NCI-H146 treated with DMSO at 0.1 percent for 48 hours (cell line): ENCODE measurements around the gene POLR2L.

Experiments used
- DNase-seq: peaks from one replicate; lab custom pipeline; 2025; ENCODE audit not compliant: unreplicated experiment; lab: John Stamatoyannopoulos, UW

Gene POLR2L

DNA sequence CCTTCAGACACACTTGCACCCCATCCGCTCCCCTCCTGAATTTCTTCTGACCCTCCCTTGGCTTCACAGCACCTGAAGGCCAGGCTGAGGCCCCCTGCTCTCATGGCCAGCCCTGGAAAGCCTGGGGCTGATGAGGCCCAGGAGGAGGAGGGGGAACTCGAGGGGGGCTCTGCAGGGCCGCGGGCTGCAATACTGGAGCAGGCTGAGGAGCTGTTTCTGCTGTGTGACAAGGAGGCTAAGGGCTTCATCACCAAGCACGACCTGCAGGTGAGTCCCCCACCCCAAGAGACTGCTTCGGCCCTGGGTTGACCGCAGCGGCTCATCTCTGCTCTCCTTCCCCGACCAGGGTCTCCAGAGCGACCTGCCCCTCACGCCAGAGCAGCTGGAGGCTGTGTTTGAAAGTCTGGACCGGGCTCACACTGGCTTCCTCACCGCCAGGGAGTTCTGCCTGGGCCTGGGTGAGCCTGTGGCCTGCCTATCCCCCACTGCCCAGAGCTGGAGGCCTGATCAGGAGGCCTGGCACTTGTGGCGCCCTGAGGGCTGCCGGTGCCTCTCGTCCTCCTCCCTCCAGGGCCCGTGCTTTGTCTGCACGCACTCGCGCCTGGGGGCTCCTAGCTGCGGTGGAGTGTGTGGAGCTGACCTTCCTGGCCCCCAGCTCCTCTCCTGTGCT is 13.7 kb downstream of the POLR2L start:
- DNase-seq: no peak

DNA sequence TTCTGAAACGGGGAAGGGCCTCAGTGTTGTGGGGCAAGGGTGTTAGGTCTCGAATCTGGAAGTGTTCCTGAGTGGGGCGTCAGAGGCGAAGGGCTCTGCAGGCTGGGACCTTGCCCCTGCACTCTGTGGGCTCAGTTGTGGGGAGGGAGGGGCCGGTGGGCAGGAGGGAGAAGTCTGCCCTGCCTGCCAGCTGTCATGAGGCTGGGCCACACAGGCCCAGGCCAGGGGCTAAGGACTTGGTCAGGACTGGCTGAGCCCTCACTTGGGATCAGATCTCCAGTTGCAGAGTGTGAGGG is 14.5 kb downstream of the POLR2L start, which contains the start of gene CRACR2B:
TSS of gene CRACR2B (plus strand) at position 23 of the 296 bp plus-strand sequence. CDS start 689 bp downstream, outside the sequence.
- DNase-seq: no peak

DNA sequence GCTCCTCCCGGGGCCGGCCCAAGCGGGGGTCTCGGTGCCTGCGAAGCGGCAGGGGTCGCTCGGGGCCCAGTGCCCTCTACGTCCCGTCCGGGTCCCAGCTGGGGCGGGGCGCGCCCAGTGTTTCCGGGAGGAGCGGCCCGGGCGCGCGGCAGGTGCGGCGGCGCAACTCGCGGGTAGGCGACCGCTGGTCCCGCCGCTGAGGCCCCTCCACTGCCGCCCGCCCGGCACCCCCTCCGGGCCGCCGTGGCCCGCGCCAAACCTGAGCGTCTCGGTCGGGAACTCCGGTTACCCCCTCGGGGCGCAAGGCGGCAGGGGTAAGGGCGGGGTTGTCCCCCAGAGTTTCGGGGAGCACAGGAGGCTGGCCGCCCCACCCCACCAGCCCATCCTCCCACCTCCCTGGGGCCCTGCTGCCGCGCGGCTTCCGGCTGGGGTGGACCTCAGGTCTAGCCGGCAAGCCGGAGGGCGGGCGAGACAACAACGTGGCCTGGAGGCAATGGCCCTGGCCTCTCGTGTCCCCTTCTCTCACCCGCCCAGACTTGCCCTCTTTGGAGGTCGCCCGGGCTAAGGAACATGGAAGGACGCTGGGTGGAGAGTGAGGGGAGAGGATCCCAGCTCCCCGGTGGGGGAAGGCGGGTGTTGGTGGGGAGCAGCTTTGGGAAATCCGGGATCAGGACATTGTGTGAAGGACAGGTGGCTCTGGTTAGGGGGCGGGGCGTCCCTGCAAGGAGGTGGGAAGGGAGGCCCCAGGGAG is 15.0 kb downstream of the POLR2L start:
- no peak for DNase-seq

DNA sequence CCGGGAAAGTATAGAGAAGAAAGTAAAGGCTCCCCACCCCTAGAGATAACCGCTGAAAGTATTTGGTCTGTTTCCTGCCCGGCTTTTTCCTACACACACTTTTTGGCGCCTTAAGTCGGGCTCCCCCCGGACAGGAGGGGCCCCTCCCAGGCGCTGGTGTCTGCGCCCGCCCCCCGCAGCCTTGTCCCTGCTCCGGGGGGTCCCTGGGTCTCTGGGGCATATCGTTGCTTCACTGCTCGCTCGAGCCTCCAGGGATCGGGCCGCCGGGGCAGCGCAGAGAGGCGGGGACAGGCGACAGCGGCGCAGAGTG is 15.5 kb downstream of the POLR2L start:
- no peak for DNase-seq

DNA sequence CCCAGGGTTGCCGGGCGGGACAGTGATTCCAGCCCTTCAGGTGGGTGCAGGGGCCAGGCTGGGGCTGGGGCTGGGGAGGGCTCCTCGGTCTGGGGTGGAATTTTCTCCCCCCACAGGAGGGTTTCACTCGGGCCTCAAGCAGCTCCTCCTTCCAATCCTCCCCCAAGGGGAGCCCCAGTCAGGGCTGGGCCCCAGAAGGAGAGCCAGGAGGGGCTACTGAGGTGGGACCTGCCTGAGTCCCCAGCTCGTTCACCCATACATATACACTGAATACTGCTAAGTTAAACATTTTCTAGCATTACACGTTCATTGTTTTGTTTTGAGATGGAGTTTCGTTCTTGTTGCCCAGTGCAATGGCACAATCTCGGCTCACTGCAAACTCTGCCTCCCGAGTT is 16.1 kb downstream of the POLR2L start:
- DNase-seq: no peak

DNA sequence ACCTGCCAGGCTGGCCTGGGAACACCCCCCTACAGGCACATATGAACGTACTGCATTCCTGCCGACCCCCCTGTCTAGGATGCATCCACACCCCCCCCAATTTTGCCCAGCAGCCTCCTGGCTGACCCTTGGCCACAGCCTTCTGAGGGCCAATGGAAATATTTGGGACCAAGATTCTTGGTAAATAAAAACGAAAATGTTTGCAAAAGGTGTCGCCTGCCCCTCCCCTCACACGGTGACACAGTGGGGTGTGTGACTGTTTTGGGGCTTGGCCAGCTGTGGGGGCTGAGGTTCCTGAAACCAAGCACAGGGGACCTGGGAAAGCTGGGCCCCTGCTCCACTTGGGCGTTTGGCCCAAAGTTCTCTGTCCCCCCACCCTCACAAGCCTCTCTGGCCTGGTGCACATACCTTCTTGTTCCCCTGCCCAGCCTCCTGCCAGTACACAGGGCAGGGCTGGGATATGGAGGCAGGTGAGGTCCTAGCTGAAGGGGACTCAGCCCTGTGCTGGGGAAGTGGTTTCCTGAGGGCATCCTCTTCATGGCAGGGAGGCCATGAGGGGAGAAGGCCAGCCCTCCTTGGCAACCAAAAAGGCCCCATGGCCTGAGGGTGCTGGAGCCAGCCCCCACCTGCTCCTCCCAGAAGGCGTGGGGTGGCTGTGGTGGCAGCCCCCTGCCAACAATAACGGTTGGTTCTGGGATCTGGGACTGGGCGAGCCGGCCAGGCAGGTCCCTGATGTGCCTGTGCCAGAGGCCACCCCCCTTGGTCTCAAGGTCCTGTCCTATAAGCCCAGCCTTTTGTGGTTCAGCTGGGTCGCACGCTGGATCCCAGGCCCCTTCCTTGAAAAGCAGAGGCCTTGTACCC is 16.7 kb downstream of the POLR2L start:
- no peak for DNase-seq

DNA sequence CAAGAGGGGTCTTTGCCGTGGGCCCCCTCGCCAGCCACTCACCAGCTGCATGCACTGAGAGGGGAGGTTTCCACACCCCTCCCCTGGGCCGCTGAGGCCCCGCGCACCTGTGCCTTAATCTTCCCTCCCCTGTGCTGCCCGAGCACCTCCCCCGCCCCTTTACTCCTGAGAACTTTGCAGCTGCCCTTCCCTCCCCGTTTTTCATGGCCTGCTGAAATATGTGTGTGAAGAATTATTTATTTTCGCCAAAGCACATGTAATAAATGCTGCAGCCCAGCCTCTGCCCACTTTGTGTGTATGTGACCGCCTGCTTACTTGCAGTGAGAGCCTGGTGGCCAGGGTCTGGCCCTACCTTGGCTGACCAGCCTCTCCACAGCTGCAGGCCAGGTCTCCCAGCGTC is 17.4 kb downstream of the POLR2L start:
- no peak for DNase-seq

DNA sequence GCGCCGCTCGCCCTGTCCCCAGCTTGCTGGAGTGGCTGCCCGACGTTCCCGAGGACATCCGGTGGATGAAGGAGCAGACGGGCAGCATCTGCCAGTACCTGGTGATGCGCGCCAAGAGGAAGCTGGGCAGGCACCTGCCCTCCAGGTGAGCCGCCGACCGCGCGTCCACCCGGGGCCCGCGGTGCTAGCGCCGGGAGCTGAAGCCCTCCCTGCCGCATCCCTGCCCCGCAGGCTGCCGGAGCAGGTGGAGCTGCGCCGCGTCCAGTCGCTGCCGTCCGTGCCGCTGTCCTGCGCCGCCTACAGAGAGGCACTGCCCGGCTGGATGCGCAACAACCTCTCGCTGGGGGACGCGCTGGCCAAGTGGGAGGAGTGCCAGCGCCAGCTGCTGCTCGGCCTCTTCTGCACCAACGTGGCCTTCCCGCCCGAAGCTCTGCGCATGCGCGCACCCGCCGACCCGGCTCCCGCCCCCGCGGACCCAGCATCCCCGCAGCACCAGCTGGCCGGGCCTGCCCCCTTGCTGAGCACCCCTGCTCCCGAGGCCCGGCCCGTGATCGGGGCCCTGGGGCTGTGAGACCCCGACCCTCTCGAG is 17.9 kb downstream of the POLR2L start:
- DNase-seq: no peak

- DNase-seq: no peak
These were observed 18.7 kb downstream of the POLR2L start for GRCh38 chr11:823441-824291.

DNA sequence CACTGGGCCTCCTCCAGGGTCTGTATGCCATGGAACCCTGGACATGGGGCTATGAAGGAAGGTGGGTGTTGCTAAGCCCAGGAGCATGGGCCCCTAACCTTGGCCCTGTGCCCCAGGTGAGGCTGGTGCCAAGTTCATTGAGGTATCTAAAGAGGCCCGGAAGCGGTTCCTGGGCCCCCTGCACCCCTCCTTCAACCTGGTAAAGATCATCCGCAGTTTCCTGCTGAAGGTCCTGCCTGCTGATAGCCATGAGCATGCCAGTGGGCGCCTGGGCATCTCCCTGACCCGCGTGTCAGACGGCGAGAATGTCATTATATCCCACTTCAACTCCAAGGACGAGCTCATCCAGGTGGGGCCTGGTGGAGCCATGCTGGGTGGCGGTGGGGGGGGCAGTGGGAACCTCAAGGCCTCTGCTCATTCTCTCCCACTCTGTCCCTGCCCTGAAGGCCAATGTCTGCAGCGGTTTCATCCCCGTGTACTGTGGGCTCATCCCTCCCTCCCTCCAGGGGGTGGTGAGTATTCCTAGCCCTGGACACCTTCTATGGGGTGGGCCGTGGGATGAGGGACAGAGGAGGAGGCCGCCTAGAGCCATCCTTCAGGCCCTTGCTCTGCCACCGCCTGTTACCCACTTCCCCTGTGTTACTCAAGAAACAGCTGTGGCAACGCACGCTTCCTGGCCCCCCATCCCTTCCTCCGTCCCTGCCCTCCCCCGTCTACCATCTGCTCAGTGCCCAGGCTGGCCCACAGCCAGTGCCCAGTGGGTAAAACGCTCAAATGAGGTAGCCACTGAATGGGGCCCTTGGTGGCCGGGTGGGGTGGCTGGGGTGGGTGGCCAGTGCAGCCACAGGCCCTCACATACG is 20.6 kb downstream of the POLR2L start:
- DNase-seq: no peak

- DNase-seq: no peak
These were observed 21.4 kb downstream of the POLR2L start for GRCh38 chr11:820655-821511.

DNA sequence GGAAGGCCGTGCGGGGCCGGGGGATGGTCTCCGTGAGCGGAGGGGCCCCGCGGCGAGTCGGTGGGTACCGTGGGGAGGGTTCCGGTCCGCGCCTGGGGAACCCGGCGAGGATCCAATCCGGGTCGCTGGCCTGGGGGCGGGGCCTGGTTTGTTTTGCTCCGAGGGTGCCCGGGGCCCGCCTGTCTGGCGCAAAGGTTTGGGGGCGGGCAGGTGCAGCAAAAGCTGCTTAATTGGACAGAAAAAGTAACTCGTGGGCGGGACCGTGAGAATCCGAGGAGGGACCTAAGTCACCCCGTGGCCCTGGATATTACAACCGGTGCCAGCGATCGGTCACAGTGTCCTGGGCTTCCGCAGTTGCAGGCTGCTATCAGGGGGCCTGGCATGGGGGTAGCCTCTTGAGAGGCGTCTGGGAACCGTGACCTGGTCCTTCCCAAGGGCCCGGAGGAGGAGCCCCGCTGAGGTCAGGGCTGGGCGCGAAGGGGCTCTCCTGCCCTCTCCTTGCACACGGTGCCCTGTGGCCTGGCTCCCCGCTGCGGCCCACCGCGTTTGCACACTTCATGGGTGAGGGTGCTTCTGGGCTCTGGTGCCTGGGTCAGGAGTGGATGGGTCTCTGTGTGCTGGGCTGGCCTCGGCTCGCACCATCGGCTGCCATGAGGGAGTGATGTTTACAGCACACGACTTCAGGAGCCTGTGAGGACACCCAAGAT is 22.2 kb downstream of the POLR2L start:
- peak; percentile 67 for DNase-seq

GRCh38 chr11:819129-819931 is 23.0 kb downstream of the POLR2L start:
- peak; percentile 75 for DNase-seq

DNA sequence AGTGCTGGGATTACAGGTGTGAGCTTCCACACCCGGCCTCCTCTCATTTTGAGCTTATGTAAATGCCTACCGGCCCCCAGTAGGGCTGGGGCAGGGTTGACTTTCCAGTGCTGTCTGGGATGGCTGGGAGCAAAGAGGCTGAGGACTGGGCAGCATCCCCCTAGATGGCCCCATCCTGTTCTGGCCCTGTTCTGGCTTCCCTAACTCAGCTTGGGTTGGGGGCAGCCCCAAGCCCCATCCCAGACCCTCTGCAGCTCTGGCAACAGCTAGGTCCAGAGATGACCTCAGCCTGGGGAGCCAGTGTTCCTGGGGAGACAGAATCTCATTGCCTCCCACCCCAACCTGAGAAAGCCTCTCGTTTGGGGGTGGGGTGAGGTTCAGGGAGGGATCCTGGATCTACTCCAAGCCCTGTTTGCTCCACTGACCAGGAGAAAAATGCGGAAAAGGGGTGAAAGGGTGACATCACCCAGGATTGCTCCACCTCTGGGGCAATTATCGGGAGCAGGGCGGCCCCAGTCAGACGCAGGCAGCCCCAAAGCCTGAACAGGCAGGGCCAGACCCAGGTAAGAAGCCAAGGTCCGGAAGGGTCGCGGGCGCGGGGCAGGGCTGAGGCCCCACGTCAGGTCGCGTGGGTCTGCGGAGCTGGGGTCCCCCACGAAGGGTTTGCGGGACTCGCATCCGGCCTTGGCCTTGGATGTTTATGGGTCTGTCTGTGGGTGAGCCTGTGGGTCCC is 23.8 kb downstream of the POLR2L start, which contains the start of gene PNPLA2:
TSS of gene PNPLA2 (plus strand) at position 519 of the 733 bp plus-strand sequence. CDS start 805 bp downstream, outside the sequence.
- DNase-seq: no peak

GRCh38 chr11:816433-816779 is 25.9 kb downstream of the POLR2L start:
- DNase-seq: no peak

GRCh38 chr11:815675-816432 is 26.5 kb downstream of the POLR2L start:
- DNase-seq: no peak
